CD14-positive monocyte (primary cell): ENCODE measurements around the gene GEN1. TPM values are rescaled to one million over a fixed set of nuclear protein-coding genes. Genes with fewer than 3 reads are reported as not detected.

Experiments used
- DNase-seq, 3 donors: peaks; one replicate each; pipeline ENCODE4 v3.0.0-alpha.2; 2011 to 2022
- H2AFZ ChIP-seq: 2 replicates; pipeline ENCODE4 v1.6.0; 2012; ENCODE audit warnings: mild to moderate bottlenecking, low read depth, low read length, inconsistent platforms; ENCODE audit not compliant: insufficient read depth, poor library complexity, severe bottlenecking
- H3K27ac ChIP-seq, 2 donors: 1 replicate in 1 of 2; 2 replicates in 1 of 2; pipeline ENCODE4 v1.5.1; 2012 to 2013; ENCODE audit warnings: low read length in 2 of 2, control low read depth in 1 of 2, inconsistent platforms in 1 of 2, low read depth in 1 of 2, mild to moderate bottlenecking in 1 of 2
- H3K27me3 ChIP-seq, 2 donors: one replicate each; pipeline versions ENCODE4 v1.6.0 to v1.6.1; 2011 to 2013; ENCODE audit warnings: low read length in 2 of 2; ENCODE audit not compliant: control insufficient read depth in 2 of 2, insufficient read depth in 2 of 2
- H3K36me3 ChIP-seq, 2 donors: replicated peaks in 1 of 2; 1 replicate in 1 of 2; 2 replicates in 1 of 2; pipeline versions ENCODE4 v1.5.1 to v1.6.1; 2012 to 2013; ENCODE audit warnings: low read length in 2 of 2, control low read depth in 1 of 2, inconsistent platforms in 1 of 2, mild to moderate bottlenecking in 1 of 2; ENCODE audit not compliant: insufficient read depth in 2 of 2, control insufficient read depth in 1 of 2
- H3K4me1 ChIP-seq, 2 donors: 1 replicate in 1 of 2; 2 replicates in 1 of 2; pipeline versions ENCODE4 v1.5.1 to v1.6.1; 2012 to 2013; ENCODE audit warnings: low read length in 2 of 2, control low read depth in 1 of 2, inconsistent platforms in 1 of 2, mild to moderate bottlenecking in 1 of 2, moderate library complexity in 1 of 2; ENCODE audit not compliant: insufficient read depth in 2 of 2, control insufficient read depth in 1 of 2
- H3K4me2 ChIP-seq: replicated peaks from 2 replicates; pipeline ENCODE3; 2012; ENCODE audit warnings: low read length, moderate library complexity, mild to moderate bottlenecking; ENCODE audit not compliant: poor library complexity, severe bottlenecking; ENCODE audit errors: extremely low read depth
- H3K4me3 ChIP-seq, 3 experiments: fragments of 200-600 bp in 1 of 3; sonication (generic) in 1 of 3; replicated peaks in 1 of 3; 1 replicate in 2 of 3; 2 replicates in 1 of 3; pipeline ENCODE4 v1.5.1; 2011 to 2013; ENCODE audit warnings: low read length in 3 of 3, mild to moderate bottlenecking in 3 of 3, control low read depth in 2 of 3, low read depth in 2 of 3, inconsistent platforms in 1 of 3, moderate library complexity in 1 of 3
- H3K79me2 ChIP-seq: 2 replicates; pipeline ENCODE4 v1.6.0; 2012; ENCODE audit warnings: mild to moderate bottlenecking, control low read depth, inconsistent platforms, low read length, moderate library complexity; ENCODE audit not compliant: insufficient read depth
- H3K9ac ChIP-seq: 2 replicates; pipeline ENCODE4 v1.6.0; 2017; ENCODE audit warnings: low read length, mild to moderate bottlenecking; ENCODE audit not compliant: insufficient read depth, poor library complexity, severe bottlenecking
- H3K9me3 ChIP-seq, 2 donors: replicated peaks in 1 of 2; 1 replicate in 1 of 2; 2 replicates in 1 of 2; pipeline versions ENCODE4 v1.5.1 to v1.6.1; 2012 to 2013; ENCODE audit warnings: low read length in 2 of 2, control low read depth in 1 of 2; ENCODE audit not compliant: control insufficient read depth in 1 of 2, insufficient read depth in 1 of 2
- H4K20me1 ChIP-seq: 2 replicates; pipeline ENCODE4 v1.6.0; 2012; ENCODE audit warnings: mild to moderate bottlenecking, low read length, control low read depth, moderate library complexity; ENCODE audit not compliant: insufficient read depth
- H3K27ac Mint-ChIP-seq, 7 donors: one replicate each; pipeline ENCODE4 v1.8.0; 2020; ENCODE audit warnings: mild to moderate bottlenecking in 7 of 7, mixed read lengths in 7 of 7, moderate library complexity in 6 of 7, inconsistent platforms in 2 of 7
- H3K27me3 Mint-ChIP-seq, 3 donors: one replicate each; pipeline ENCODE4 v1.8.0; 2021 to 2022; ENCODE audit warnings: low read depth in 3 of 3, mild to moderate bottlenecking in 3 of 3, mixed read lengths in 3 of 3, moderate library complexity in 3 of 3, inconsistent platforms in 1 of 3
- H3K36me3 Mint-ChIP-seq, 2 donors: one replicate each; pipeline ENCODE4 v1.8.0; 2020; ENCODE audit warnings: mixed read lengths in 2 of 2, inconsistent platforms in 1 of 2, mild to moderate bottlenecking in 1 of 2
- H3K4me1 Mint-ChIP-seq: one replicate; pipeline ENCODE4 v1.8.0; 2020; ENCODE audit warnings: mild to moderate bottlenecking, mixed read lengths
- H3K4me3 Mint-ChIP-seq, 2 donors: one replicate each; pipeline ENCODE4 v1.8.0; 2020; ENCODE audit warnings: mild to moderate bottlenecking in 2 of 2, mixed read lengths in 2 of 2, moderate library complexity in 1 of 2
- H3K9me3 Mint-ChIP-seq, 7 donors: one replicate each; pipeline ENCODE4 v1.8.0; 2020 to 2022; ENCODE audit warnings: mixed read lengths in 7 of 7, mild to moderate bottlenecking in 6 of 7, moderate library complexity in 6 of 7, inconsistent platforms in 2 of 7
- CTCF ChIP-seq: fragments of 200-600 bp; IDR thresholded peaks from one replicate; pipeline ENCODE4 v1.8.0; 2022; ENCODE audit warnings: antibody characterized with exemption, mild to moderate bottlenecking
- WGBS: methylation state at CpG from one replicate; pipeline ENCODE4 v1.1.5; 2013; ENCODE audit warnings: missing lambda C conversion rate; ENCODE audit not compliant: insufficient coverage; 5-methylcytosine and 5-hydroxymethylcytosine counted together
- intact Hi-C, 2 donors: fragments of 100-400 bp; cut with micrococcal nuclease; formaldehyde crosslinking; loops; one replicate each; pipeline versions ENCODE4 v1.15.0 to v1.15.1; 2023
- polyA plus RNA-seq, 3 donors: library from polyadenylated mRNA; depleted of rRNA in 1 of 3; unstranded in 2 of 3; stranded (reverse) in 1 of 3; fragments of 300-500 nt in 2 of 3; fragments of >200 nt in 1 of 3; fragmentation: Illumina TruSeq in 2 of 3; gene quantifications; 1 replicate in 2 of 3; 2 replicates in 1 of 3; pipeline ENCODE4 v1.2.3, GENCODE V29; 2012 to 2021

Gene GEN1
- polyA plus RNA-seq, 3 donors = 0.79 to 3.6 (median 0.96) TPM

- peak overlapping the region in 1 of 2 donors; percentile 17 for H3K4me3 Mint-ChIP-seq
- DNase-seq = peak in 1 of 3 donors; percentile 47
- H3K4me2 ChIP-seq = no peak overlapping the region
- no peak overlapping the region for H3K27ac ChIP-seq
- peak overlapping the region; percentile 25 for H2AFZ ChIP-seq
- H3K4me3 ChIP-seq = no peak overlapping the region
- H4K20me1 ChIP-seq = no peaks in the 10 kb centered on the region
- TF ChIP-seq CTCF = no peak
- H3K4me1 ChIP-seq = peaks cover 13 to 16% of the 10 kb centered on the region in 2 donors
- no peaks in the 10 kb centered on the region for H3K36me3 ChIP-seq
- no peaks in the 10 kb centered on the region for H3K36me3 Mint-ChIP-seq
- H3K9me3 ChIP-seq = no peaks in the 10 kb centered on the region
- H3K4me1 Mint-ChIP-seq = peaks cover 16% of the 10 kb centered on the region
- H3K27ac Mint-ChIP-seq = peak overlapping the region in 5 of 7 donors; percentile 14 to 80 (median 70)
- H3K27me3 ChIP-seq = no peaks in the 10 kb centered on the region
- H3K27me3 Mint-ChIP-seq = peaks cover 0 to 3% (median 0%) of the 10 kb centered on the region in 3 donors
- intact Hi-C loops = no loop called here
- WGBS = 40% methylated on average over 1 of the region's 5 CpGs
- H3K9me3 Mint-ChIP-seq = peaks cover 0 to 2% (median 0%) of the 10 kb centered on the region in 7 donors
- H3K9ac ChIP-seq = no peak overlapping the region
- no peaks in the 10 kb centered on the region for H3K79me2 ChIP-seq
Measured at GRCh38 chr2:17813742-17814473, 60.0 kb downstream of the GEN1 start.

- WGBS = no CpG with 5 or more reads among the region's 1 CpG
- H2AFZ ChIP-seq = no peak overlapping the region
- no peak overlapping the region for H3K9ac ChIP-seq
- H3K36me3 Mint-ChIP-seq = no peaks in the 10 kb centered on the region
- H3K27me3 ChIP-seq = no peaks in the 10 kb centered on the region
- H3K27ac ChIP-seq = no peak overlapping the region
- H3K27ac Mint-ChIP-seq = no peak overlapping the region
- intact Hi-C loops = no loop called here
- H3K4me3 Mint-ChIP-seq = no peak overlapping the region
- H3K4me3 ChIP-seq = no peak overlapping the region
- H3K27me3 Mint-ChIP-seq = peaks cover 0 to 3% (median 0%) of the 10 kb centered on the region in 3 donors
- H3K4me1 Mint-ChIP-seq = peaks cover 16% of the 10 kb centered on the region
- TF ChIP-seq CTCF = no peak
- no peaks in the 10 kb centered on the region for H3K36me3 ChIP-seq
- no peak for DNase-seq
- no peaks in the 10 kb centered on the region for H3K9me3 ChIP-seq
- peaks cover 0 to 2% (median 0%) of the 10 kb centered on the region in 7 donors for H3K9me3 Mint-ChIP-seq
- no peaks in the 10 kb centered on the region for H4K20me1 ChIP-seq
- H3K4me2 ChIP-seq = no peak overlapping the region
- H3K4me1 ChIP-seq = peaks cover 13 to 16% of the 10 kb centered on the region in 2 donors
- H3K79me2 ChIP-seq = no peaks in the 10 kb centered on the region
Measured at GRCh38 chr2:17814601-17815000, 60.7 kb downstream of the GEN1 start.
